ENCODE data around the gene ZNF182. TPM values are rescaled to one million over a fixed set of nuclear protein-coding genes. Genes with fewer than 3 reads are reported as not detected.
"Not testable (repeated sequence)": the region's sequence is repeated elsewhere in the genome, so short reads cannot be mapped to it uniquely, and the experiment has no call there.

ZNF182 gene
- total RNA-seq, 1 donor from 2014 or later, result 6.0 TPM

DNA sequence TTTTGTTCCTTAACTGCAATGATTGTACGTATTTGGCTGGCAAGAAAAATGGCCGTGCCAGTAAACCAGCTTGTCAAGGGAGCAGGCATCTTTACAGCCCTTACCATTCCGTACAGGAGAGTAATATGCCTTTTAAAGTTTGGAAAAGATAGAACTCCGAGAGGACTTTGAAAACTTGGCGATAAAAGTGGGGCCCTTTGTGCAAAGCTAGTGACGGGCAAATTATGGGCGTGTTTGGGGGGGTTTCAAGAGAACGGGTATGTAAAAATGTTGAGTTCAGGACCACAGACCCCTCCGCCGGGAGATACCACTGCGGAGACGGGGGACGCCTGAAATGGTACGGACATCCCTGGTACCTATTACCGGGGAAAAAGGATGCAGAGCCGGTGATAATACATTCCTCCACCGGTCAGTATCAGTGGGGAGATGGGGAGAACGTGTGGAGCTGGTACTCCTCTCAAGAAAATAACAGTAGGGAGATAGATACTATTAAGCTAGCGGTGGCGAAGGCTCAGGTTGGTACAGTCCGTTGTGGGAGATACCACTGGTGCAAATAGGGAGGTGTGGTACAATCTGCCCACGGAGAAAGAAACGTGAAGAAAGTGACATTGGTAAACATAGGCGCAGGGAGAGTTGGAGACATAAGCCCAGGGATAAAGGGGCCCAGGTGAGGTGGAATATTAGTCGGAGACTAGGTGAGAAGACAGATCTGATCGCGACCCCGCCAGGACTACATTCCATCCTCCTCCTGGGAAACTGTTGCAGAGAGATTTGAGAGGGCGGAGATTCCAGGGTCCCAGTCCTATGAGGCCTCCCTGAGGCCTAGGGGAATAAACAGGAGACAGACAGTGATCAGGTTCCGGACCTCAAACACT lies 17.5 kb upstream of the ZNF182 start:
- peak overlapping the region; percentile 90 for H3K4me3 Mint-ChIP-seq (ENCODE audit: unreplicated experiment)
- H3K27ac Mint-ChIP-seq (ENCODE audit: unreplicated experiment), result peak overlapping the region; percentile 99
- no peak for TF ChIP-seq CTCF (IDR thresholded peaks at IDR 0.05)
- H3K27me3 Mint-ChIP-seq (ENCODE audit: unreplicated experiment), result no peaks in the 10 kb centered on the region
- DNase-seq (ENCODE audit: extremely low spot score, unreplicated experiment), result peak; percentile 88
- H3K9me3 Mint-ChIP-seq (ENCODE audit: unreplicated experiment), result no peaks in the 10 kb centered on the region
- H3K36me3 Mint-ChIP-seq (ENCODE audit: unreplicated experiment), result no peaks in the 10 kb centered on the region
- peaks cover 7% of the 10 kb centered on the region for H3K4me1 Mint-ChIP-seq (ENCODE audit: unreplicated experiment)

DNA sequence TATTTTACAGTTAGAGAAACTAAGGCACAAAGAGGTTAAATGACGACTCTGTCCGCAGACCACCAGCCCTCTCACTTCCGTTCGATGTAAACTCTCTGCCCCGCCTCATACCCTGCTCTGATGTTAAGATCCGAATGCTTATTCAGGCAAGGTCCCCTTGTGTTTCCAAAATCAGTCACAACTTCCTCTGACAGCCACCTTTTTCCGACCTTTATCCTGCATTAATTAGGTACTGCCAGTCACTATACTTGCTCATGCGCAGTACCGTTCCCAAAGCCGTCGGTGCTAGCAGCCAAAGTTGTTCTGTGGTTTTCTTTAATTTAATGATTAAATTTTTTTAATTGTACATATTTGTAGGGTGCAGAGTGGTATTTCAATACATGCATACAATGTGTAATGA lies 16.7 kb upstream of the ZNF182 start:
- DNase-seq (ENCODE audit: extremely low spot score, unreplicated experiment); H3K27ac Mint-ChIP-seq (ENCODE audit: unreplicated experiment); H3K36me3 Mint-ChIP-seq (ENCODE audit: unreplicated experiment); H3K4me3 Mint-ChIP-seq (ENCODE audit: unreplicated experiment); H3K9me3 Mint-ChIP-seq (ENCODE audit: unreplicated experiment); H3K27me3 Mint-ChIP-seq (ENCODE audit: unreplicated experiment); H3K4me1 Mint-ChIP-seq (ENCODE audit: unreplicated experiment): not testable (repeated sequence)

- H3K9me3 Mint-ChIP-seq (ENCODE audit: unreplicated experiment), result not testable (repeated sequence)
Observed at GRCh38 chrX:48019892-48020291, 16.1 kb upstream of the ZNF182 start.

GRCh38 chrX:48016583-48017310 lies 13.0 kb upstream of the ZNF182 start:
- not testable (repeated sequence) for DNase-seq (ENCODE audit: extremely low spot score, unreplicated experiment); H3K9me3 Mint-ChIP-seq (ENCODE audit: unreplicated experiment); H3K4me3 Mint-ChIP-seq (ENCODE audit: unreplicated experiment); H3K36me3 Mint-ChIP-seq (ENCODE audit: unreplicated experiment); H3K27me3 Mint-ChIP-seq (ENCODE audit: unreplicated experiment); H3K4me1 Mint-ChIP-seq (ENCODE audit: unreplicated experiment); H3K27ac Mint-ChIP-seq (ENCODE audit: unreplicated experiment)

More at GRCh38 chrX:48019892-48020291, 16.1 kb upstream of the ZNF182 start:
- not testable (repeated sequence) for H3K4me1 Mint-ChIP-seq (ENCODE audit: unreplicated experiment); DNase-seq (ENCODE audit: extremely low spot score, unreplicated experiment); H3K36me3 Mint-ChIP-seq (ENCODE audit: unreplicated experiment); H3K27me3 Mint-ChIP-seq (ENCODE audit: unreplicated experiment); H3K27ac Mint-ChIP-seq (ENCODE audit: unreplicated experiment); H3K4me3 Mint-ChIP-seq (ENCODE audit: unreplicated experiment)

DNA sequence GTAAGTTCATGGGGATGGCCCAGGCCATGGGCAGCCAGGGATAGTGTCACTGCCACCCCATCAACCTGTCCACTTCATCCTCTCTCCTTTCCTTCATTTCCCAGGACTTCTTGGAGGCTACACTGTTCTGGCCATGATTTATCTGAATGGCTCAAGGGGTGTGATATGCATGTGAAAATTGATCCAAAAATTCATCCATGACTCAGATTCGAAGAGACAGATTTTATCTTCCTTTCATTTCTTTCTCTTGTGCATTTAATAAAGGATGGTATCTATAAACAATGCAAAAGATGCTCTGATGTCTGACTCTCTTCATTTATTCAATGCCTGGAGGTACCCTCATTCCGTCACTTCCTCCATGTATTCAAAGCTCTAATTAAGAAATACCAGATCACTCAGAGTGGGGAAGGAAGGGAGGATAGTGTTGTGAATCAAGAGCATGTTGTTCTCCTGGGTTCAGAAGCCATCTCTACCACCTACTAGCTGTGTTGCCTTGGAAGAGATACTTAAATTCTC lies 5.7 kb upstream of the ZNF182 start:
- not testable (repeated sequence) for H3K27me3 Mint-ChIP-seq (ENCODE audit: unreplicated experiment); DNase-seq (ENCODE audit: extremely low spot score, unreplicated experiment); H3K9me3 Mint-ChIP-seq (ENCODE audit: unreplicated experiment); H3K36me3 Mint-ChIP-seq (ENCODE audit: unreplicated experiment); H3K4me3 Mint-ChIP-seq (ENCODE audit: unreplicated experiment); H3K27ac Mint-ChIP-seq (ENCODE audit: unreplicated experiment); H3K4me1 Mint-ChIP-seq (ENCODE audit: unreplicated experiment)

DNA sequence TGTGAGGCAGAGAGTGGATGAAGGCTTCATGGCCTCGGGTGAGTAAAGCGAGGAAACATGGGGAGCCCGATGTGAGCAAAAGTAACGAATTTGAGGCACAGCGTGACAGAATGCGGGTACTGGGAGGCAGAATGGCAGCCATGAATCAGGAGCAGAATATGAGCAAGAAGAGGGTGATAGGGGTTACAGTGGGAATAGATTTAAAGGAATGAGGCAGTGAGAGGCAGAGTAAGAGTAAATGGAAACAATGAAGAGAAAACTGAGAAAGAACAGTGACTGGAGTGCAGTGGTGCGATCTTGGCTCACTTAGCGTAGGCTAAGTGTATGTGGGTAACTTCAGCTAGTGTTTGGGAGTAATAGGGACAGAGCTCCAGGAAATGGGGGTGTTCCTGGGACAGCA lies 2.9 kb upstream of the ZNF182 start, which contains the start of gene SPACA5:
Gene SPACA5 (plus strand): TSS at position 301 of the 400 bp plus-strand sequence. CDS start 815 bp downstream, outside the sequence.
- DNase-seq (ENCODE audit: extremely low spot score, unreplicated experiment); H3K27me3 Mint-ChIP-seq (ENCODE audit: unreplicated experiment); H3K9me3 Mint-ChIP-seq (ENCODE audit: unreplicated experiment); H3K36me3 Mint-ChIP-seq (ENCODE audit: unreplicated experiment); H3K4me3 Mint-ChIP-seq (ENCODE audit: unreplicated experiment); H3K27ac Mint-ChIP-seq (ENCODE audit: unreplicated experiment): not testable (repeated sequence)
- peaks cover 12% of the 10 kb centered on the region for H3K4me1 Mint-ChIP-seq (ENCODE audit: unreplicated experiment)

DNA sequence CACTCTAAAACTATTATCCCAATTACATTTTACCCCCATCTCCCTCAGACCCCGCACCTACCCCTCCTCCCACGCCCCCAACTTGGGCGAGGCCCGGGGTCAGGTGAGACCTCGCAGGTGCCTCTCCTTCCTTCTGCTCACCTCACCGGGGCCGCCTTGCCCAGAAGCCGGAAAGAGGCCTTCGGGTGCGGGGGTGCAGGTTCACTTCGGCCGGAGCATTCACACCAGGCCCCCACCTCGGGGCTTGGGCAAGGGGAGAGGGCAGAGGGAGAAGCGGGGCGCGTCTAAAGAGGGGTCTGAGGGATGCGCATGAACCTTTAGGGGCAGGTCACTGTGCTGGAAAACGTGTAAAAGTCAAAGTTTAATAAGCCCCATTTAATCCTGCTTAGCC lies 427 bp downstream of the ZNF182 start:
- peak overlapping the region; percentile 93 for H3K27ac Mint-ChIP-seq (ENCODE audit: unreplicated experiment)
- TF ChIP-seq CTCF (IDR thresholded peaks at IDR 0.05), result no peak
- peaks cover 14% of the 10 kb centered on the region for H3K4me1 Mint-ChIP-seq (ENCODE audit: unreplicated experiment)
- H3K4me3 Mint-ChIP-seq (ENCODE audit: unreplicated experiment), result peak overlapping the region; percentile 96
- no peaks in the 10 kb centered on the region for H3K27me3 Mint-ChIP-seq (ENCODE audit: unreplicated experiment)
- H3K36me3 Mint-ChIP-seq (ENCODE audit: unreplicated experiment), result no peaks in the 10 kb centered on the region
- no peak for DNase-seq (ENCODE audit: extremely low spot score, unreplicated experiment)
- peaks cover 9% of the 10 kb centered on the region for H3K9me3 Mint-ChIP-seq (ENCODE audit: unreplicated experiment)
